ENCODE data around the gene NVL.

GRCh38 chr1:224329484-224329841 is 509 bp downstream of the NVL start:
- TF ChIP-seq CTCF (IDR thresholded peaks at IDR 0.05; ENCODE audit: poor library complexity, severe bottlenecking) (no peak), EP300 (conservative IDR thresholded peaks at IDR 0.05; ENCODE audit: poor library complexity, severe bottlenecking) (no peak), EZH2 (IDR thresholded peaks at IDR 0.05; ENCODE audit: borderline replicate concordance, insufficient read depth, low read length, poor library complexity, severe bottlenecking) (no peak), POLR2AphosphoS5 (IDR thresholded peaks at IDR 0.05) (no peak), REST (IDR thresholded peaks at IDR 0.05; ENCODE audit: borderline replicate concordance) (no peak)

Data from neural cell (in vitro differentiated cells).